ENCODE data around the gene ADAMTS16. TPM values are rescaled to one million over a fixed set of nuclear protein-coding genes. Genes with fewer than 3 reads are reported as not detected.

ADAMTS16 gene, protein sequence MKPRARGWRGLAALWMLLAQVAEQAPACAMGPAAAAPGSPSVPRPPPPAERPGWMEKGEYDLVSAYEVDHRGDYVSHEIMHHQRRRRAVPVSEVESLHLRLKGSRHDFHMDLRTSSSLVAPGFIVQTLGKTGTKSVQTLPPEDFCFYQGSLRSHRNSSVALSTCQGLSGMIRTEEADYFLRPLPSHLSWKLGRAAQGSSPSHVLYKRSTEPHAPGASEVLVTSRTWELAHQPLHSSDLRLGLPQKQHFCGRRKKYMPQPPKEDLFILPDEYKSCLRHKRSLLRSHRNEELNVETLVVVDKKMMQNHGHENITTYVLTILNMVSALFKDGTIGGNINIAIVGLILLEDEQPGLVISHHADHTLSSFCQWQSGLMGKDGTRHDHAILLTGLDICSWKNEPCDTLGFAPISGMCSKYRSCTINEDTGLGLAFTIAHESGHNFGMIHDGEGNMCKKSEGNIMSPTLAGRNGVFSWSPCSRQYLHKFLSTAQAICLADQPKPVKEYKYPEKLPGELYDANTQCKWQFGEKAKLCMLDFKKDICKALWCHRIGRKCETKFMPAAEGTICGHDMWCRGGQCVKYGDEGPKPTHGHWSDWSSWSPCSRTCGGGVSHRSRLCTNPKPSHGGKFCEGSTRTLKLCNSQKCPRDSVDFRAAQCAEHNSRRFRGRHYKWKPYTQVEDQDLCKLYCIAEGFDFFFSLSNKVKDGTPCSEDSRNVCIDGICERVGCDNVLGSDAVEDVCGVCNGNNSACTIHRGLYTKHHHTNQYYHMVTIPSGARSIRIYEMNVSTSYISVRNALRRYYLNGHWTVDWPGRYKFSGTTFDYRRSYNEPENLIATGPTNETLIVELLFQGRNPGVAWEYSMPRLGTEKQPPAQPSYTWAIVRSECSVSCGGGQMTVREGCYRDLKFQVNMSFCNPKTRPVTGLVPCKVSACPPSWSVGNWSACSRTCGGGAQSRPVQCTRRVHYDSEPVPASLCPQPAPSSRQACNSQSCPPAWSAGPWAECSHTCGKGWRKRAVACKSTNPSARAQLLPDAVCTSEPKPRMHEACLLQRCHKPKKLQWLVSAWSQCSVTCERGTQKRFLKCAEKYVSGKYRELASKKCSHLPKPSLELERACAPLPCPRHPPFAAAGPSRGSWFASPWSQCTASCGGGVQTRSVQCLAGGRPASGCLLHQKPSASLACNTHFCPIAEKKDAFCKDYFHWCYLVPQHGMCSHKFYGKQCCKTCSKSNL
- total RNA-seq (2014; rRNA removed; shearing (Covaris generic)) (14.3 and 15.4 TPM in 2 replicates), polyA plus RNA-seq (2016; fragmentation: Nextera tagmentation; extraction: Ambion mirVana) (2.8 and 3.8 TPM in 2 replicates)
- long read RNA-seq, partial matches to known transcripts = 1 of 2 reads
- long read RNA-seq, other reads (novel, unspliced or antisense) = 1 of 2 reads

DNA sequence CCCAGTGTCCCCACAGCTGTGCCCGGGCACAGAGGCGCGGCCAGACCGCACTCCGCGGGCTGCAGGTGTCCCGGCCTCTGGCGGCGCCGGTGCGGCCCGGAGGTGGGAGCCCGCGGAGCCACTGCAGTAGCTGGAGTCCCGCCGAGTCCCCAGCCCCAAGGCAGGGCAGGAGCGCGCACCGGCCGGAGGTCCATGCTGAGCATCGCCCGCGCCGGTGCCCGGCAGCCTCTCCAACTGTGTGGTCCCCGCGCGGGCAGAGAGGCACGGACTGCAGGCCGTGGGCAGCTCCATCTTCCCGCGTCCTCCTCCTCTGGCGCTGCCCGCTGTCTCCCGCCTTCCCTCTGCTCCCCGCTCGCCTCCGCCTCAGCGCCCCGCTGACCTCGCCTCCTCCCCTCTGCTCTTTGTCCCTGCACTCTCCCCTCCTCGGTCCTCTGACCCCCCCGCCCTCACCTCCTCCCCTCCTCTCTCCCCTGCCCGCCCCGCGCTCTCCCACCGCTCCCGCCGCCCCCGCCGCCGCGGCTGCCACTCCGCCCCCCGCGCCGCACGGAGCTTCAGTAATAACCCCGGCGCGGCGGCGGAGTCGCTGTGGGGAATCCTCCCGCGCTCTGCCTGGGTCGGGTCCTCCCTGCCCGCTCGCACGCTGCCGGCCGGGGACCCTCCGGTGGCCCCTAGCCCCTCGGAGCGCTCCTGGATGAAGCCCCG, at the start of gene ADAMTS16:
ADAMTS16 (plus strand) TSS at position 554 of the 702 bp plus-strand sequence; CDS start at position 692, 138 bp downstream.
- peak within 1 kb of the TSS; percentile 77 for H3K4me3 Mint-ChIP-seq
- TF ChIP-seq, protein P1, sequence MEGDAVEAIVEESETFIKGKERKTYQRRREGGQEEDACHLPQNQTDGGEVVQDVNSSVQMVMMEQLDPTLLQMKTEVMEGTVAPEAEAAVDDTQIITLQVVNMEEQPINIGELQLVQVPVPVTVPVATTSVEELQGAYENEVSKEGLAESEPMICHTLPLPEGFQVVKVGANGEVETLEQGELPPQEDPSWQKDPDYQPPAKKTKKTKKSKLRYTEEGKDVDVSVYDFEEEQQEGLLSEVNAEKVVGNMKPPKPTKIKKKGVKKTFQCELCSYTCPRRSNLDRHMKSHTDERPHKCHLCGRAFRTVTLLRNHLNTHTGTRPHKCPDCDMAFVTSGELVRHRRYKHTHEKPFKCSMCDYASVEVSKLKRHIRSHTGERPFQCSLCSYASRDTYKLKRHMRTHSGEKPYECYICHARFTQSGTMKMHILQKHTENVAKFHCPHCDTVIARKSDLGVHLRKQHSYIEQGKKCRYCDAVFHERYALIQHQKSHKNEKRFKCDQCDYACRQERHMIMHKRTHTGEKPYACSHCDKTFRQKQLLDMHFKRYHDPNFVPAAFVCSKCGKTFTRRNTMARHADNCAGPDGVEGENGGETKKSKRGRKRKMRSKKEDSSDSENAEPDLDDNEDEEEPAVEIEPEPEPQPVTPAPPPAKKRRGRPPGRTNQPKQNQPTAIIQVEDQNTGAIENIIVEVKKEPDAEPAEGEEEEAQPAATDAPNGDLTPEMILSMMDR (conservative IDR thresholded peaks at IDR 0.05; ENCODE audit: low read depth in 2 of 2) = no peak
- TF ChIP-seq, protein P2, sequence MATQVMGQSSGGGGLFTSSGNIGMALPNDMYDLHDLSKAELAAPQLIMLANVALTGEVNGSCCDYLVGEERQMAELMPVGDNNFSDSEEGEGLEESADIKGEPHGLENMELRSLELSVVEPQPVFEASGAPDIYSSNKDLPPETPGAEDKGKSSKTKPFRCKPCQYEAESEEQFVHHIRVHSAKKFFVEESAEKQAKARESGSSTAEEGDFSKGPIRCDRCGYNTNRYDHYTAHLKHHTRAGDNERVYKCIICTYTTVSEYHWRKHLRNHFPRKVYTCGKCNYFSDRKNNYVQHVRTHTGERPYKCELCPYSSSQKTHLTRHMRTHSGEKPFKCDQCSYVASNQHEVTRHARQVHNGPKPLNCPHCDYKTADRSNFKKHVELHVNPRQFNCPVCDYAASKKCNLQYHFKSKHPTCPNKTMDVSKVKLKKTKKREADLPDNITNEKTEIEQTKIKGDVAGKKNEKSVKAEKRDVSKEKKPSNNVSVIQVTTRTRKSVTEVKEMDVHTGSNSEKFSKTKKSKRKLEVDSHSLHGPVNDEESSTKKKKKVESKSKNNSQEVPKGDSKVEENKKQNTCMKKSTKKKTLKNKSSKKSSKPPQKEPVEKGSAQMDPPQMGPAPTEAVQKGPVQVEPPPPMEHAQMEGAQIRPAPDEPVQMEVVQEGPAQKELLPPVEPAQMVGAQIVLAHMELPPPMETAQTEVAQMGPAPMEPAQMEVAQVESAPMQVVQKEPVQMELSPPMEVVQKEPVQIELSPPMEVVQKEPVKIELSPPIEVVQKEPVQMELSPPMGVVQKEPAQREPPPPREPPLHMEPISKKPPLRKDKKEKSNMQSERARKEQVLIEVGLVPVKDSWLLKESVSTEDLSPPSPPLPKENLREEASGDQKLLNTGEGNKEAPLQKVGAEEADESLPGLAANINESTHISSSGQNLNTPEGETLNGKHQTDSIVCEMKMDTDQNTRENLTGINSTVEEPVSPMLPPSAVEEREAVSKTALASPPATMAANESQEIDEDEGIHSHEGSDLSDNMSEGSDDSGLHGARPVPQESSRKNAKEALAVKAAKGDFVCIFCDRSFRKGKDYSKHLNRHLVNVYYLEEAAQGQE (IDR thresholded peaks at IDR 0.05; ENCODE audit: unreplicated experiment) = no peak
- TF ChIP-seq, protein P3, sequence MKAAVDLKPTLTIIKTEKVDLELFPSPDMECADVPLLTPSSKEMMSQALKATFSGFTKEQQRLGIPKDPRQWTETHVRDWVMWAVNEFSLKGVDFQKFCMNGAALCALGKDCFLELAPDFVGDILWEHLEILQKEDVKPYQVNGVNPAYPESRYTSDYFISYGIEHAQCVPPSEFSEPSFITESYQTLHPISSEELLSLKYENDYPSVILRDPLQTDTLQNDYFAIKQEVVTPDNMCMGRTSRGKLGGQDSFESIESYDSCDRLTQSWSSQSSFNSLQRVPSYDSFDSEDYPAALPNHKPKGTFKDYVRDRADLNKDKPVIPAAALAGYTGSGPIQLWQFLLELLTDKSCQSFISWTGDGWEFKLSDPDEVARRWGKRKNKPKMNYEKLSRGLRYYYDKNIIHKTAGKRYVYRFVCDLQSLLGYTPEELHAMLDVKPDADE (IDR thresholded peaks at IDR 0.05) = no peak
- TF ChIP-seq POLR2AphosphoS5 (IDR thresholded peaks at IDR 0.05; ENCODE audit: low read depth) = peak; percentile 46; the same call in 1 of the 2 replicates
- no peak for TF ChIP-seq JUNB (IDR thresholded peaks at IDR 0.05; ENCODE audit: unreplicated experiment)
- no peak for TF ChIP-seq CREB1 (CRISPR knock-in tag; IDR thresholded peaks at IDR 0.05; ENCODE audit: low read depth)
- no peak within 1 kb of the TSS for H3K27ac Mint-ChIP-seq
- no peaks in the 10 kb centered on the region for H3F3A ChIP-seq (replicated peaks; ENCODE audit: low read depth)
- H3K27ac ChIP-seq (ENCODE audit: low read depth) = no peak within 1 kb of the TSS
- H3K4me3 ChIP-seq = peak within 1 kb of the TSS; percentile 67
- peaks cover 9% of the 10 kb centered on the region; the same call in 1 of the 2 replicates for H3K4me1 ChIP-seq (ENCODE audit: insufficient read depth)
- peak within 1 kb of the TSS; percentile 84 for H3K4me2 ChIP-seq
- H3K4me1 Mint-ChIP-seq = peaks cover 29% of the 10 kb centered on the region
- no peaks in the 10 kb centered on the region for H4K20me1 ChIP-seq (replicated peaks; ENCODE audit: insufficient read depth)
- no peaks in the 10 kb centered on the region for H3K9me2 ChIP-seq (ENCODE audit: insufficient read depth)
- H3K9me3 Mint-ChIP-seq = peaks cover 15% of the 10 kb centered on the region
- H3K36me3 Mint-ChIP-seq (ENCODE audit: low read depth) = peaks cover 42% of the 10 kb centered on the region
- peaks cover 12% of the 10 kb centered on the region for H3K27me3 Mint-ChIP-seq (ENCODE audit: insufficient read depth, low read depth, poor library complexity)
- H3K27me3 ChIP-seq (ENCODE audit: insufficient read depth) = peaks cover 12% of the 10 kb centered on the region
- H3K79me2 ChIP-seq (replicated peaks; ENCODE audit: insufficient read depth) = peaks cover 32% of the 10 kb centered on the region
- peak within 1 kb of the TSS; percentile 2; the same call in 1 of the 2 replicates for H2AFZ ChIP-seq
- H3K36me3 ChIP-seq (ENCODE audit: insufficient read depth) = 0 out of 2 replicates have a peak, but pooled peaks cover 5% of the 10 kb centered on the region
- ATAC-seq (peak; percentile 78), DNase-seq (ENCODE audit: low spot score) (peak; percentile 76)
